Nephron progenitor cell (in vitro differentiated cells): Measurements from ENCODE around the gene DIP2C.

ENCODE experiments used
- DNase-seq: peaks from one replicate; pipeline ENCODE4 v3.0.0; 2021
- H3K27ac Mint-ChIP-seq: 2 replicates; pipeline ENCODE4 v1.8.0; 2021; ENCODE audit warnings: mild to moderate bottlenecking, moderate library complexity, mixed read lengths
- H3K27me3 Mint-ChIP-seq: 2 replicates; pipeline ENCODE4 v1.8.0; 2021; ENCODE audit warnings: mild to moderate bottlenecking, low read depth, mixed read lengths; ENCODE audit not compliant: poor library complexity
- H3K36me3 Mint-ChIP-seq: 2 replicates; pipeline ENCODE4 v1.8.0; 2021; ENCODE audit warnings: low read depth, mixed read lengths
- H3K4me1 Mint-ChIP-seq: 2 replicates; pipeline ENCODE4 v1.8.0; 2021; ENCODE audit warnings: mixed read lengths
- H3K4me3 Mint-ChIP-seq: 2 replicates; pipeline ENCODE4 v1.8.0; 2021; ENCODE audit warnings: mild to moderate bottlenecking, moderate library complexity, mixed read lengths
- H3K9me3 Mint-ChIP-seq: 2 replicates; pipeline ENCODE4 v1.8.0; 2021; ENCODE audit warnings: mild to moderate bottlenecking, moderate library complexity, mixed read lengths
- CTCF ChIP-seq: fragments of 200-600 bp; sonication (generic); IDR thresholded peaks from 2 replicates; pipeline ENCODE4 v1.5.0; 2021; ENCODE audit warnings: antibody characterized with exemption

DIP2C gene

GRCh38 chr10:359093-359492 lies 330.4 kb downstream of the DIP2C start:
- Mint-ChIP-seq H3K4me1 (peaks cover 61% of the 10 kb centered on the region), H3K9me3 (no peaks in the 10 kb centered on the region), H3K36me3 (peaks cover 77% of the 10 kb centered on the region), H3K4me3 (no peak overlapping the region), H3K27me3 (peaks cover 11% of the 10 kb centered on the region), H3K27ac (no peak overlapping the region)
- TF ChIP-seq CTCF: no peak
- no peak for DNase-seq

GRCh38 chr10:357201-357950 lies 332.1 kb downstream of the DIP2C start:
- peaks cover 10% of the 10 kb centered on the region for H3K27me3 Mint-ChIP-seq
- peaks cover 44% of the 10 kb centered on the region for H3K4me1 Mint-ChIP-seq
- no peak for TF ChIP-seq CTCF
- no peak for DNase-seq
- H3K27ac Mint-ChIP-seq: peak overlapping the region; percentile 52
- peaks cover 73% of the 10 kb centered on the region for H3K36me3 Mint-ChIP-seq
- H3K9me3 Mint-ChIP-seq: no peaks in the 10 kb centered on the region
- no peak overlapping the region for H3K4me3 Mint-ChIP-seq

- no peak overlapping the region for H3K4me3 Mint-ChIP-seq
- H3K9me3 Mint-ChIP-seq: no peaks in the 10 kb centered on the region
- peaks cover 6% of the 10 kb centered on the region for H3K27me3 Mint-ChIP-seq
- no peak overlapping the region for H3K27ac Mint-ChIP-seq
- TF ChIP-seq CTCF: no peak
- H3K4me1 Mint-ChIP-seq: peaks cover 35% of the 10 kb centered on the region
- H3K36me3 Mint-ChIP-seq: peaks cover 66% of the 10 kb centered on the region
- no peak for DNase-seq
Measured at GRCh38 chr10:356452-356851, 333.0 kb downstream of the DIP2C start.

GRCh38 chr10:354901-355617 lies 334.4 kb downstream of the DIP2C start:
- peak overlapping the region; percentile 90 for H3K27ac Mint-ChIP-seq
- H3K4me3 Mint-ChIP-seq: no peak overlapping the region
- no peak for DNase-seq
- TF ChIP-seq CTCF: no peak
- H3K9me3 Mint-ChIP-seq: no peaks in the 10 kb centered on the region
- H3K27me3 Mint-ChIP-seq: peaks cover 6% of the 10 kb centered on the region
- H3K4me1 Mint-ChIP-seq: peaks cover 21% of the 10 kb centered on the region
- H3K36me3 Mint-ChIP-seq: peaks cover 75% of the 10 kb centered on the region

- Mint-ChIP-seq H3K27ac (no peak overlapping the region), H3K36me3 (peaks cover 79% of the 10 kb centered on the region), H3K27me3 (peaks cover 4% of the 10 kb centered on the region), H3K9me3 (peaks cover 7% of the 10 kb centered on the region), H3K4me1 (peaks cover under 1% of the 10 kb centered on the region), H3K4me3 (no peak overlapping the region)
- TF ChIP-seq CTCF: no peak
- DNase-seq: no peak
Measured at GRCh38 chr10:352476-353235, 336.8 kb downstream of the DIP2C start.
